ENCODE results near the gene PSMB4.

Gene PSMB4

DNA sequence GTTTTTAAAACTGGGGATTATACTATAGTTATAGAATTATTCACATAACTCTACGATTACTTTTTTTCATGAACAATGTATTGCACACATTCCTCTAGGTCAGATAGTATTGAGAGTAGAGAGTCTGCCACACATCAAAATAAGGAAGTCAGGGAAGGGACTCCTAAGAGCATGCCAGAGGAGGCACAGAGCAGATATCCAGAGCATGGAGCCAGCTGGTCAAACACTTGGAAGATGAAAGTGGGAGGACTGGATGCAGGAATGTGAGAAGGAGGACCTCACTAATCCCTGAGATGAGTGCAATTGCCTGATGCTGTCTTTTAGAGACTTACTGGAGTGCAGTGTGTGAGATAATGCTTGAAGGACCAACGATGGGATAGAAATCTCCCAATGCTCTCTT is 42.7 kb upstream of the PSMB4 start:
- Histone ChIP-seq H3K27me3 (ENCODE audit: insufficient read depth, low read length, poor library complexity, severe bottlenecking) (no peaks in the 10 kb centered on the region), H3K79me2 (ENCODE audit: insufficient read depth, low read length) (no peaks in the 10 kb centered on the region), H3K4me1 (ENCODE audit: insufficient read depth, low read length, poor library complexity, severe bottlenecking) (no peaks in the 10 kb centered on the region), H2AFZ (ENCODE audit: low read length) (0 out of 2 replicates have a peak overlapping the region, but pooled peaks have one; percentile 41), H3K4me3 (ENCODE audit: low read length, poor library complexity, severe bottlenecking) (no peak overlapping the region), H3F3A (ENCODE audit: low read depth) (no peaks in the 10 kb centered on the region), H4K20me1 (ENCODE audit: insufficient read depth, low read length, poor library complexity, severe bottlenecking) (no peaks in the 10 kb centered on the region), H3K9ac (ENCODE audit: low read depth, low read length, poor library complexity, severe bottlenecking) (no peak overlapping the region), H3K36me3 (ENCODE audit: insufficient read depth, low read length) (no peaks in the 10 kb centered on the region), H3K9me2 (replicated peaks; ENCODE audit: low read depth, low read length) (no peaks in the 10 kb centered on the region), H3K4me2 (ENCODE audit: low read depth, low read length, poor library complexity, severe bottlenecking) (no peak overlapping the region), H3K9me3 (ENCODE audit: insufficient read depth, low read depth, low read length) (no peaks in the 10 kb centered on the region)
- TF ChIP-seq EZH2phosphoT487 (IDR thresholded peaks at IDR 0.05; ENCODE audit: borderline replicate concordance): no peak
- TF ChIP-seq, protein P1, sequence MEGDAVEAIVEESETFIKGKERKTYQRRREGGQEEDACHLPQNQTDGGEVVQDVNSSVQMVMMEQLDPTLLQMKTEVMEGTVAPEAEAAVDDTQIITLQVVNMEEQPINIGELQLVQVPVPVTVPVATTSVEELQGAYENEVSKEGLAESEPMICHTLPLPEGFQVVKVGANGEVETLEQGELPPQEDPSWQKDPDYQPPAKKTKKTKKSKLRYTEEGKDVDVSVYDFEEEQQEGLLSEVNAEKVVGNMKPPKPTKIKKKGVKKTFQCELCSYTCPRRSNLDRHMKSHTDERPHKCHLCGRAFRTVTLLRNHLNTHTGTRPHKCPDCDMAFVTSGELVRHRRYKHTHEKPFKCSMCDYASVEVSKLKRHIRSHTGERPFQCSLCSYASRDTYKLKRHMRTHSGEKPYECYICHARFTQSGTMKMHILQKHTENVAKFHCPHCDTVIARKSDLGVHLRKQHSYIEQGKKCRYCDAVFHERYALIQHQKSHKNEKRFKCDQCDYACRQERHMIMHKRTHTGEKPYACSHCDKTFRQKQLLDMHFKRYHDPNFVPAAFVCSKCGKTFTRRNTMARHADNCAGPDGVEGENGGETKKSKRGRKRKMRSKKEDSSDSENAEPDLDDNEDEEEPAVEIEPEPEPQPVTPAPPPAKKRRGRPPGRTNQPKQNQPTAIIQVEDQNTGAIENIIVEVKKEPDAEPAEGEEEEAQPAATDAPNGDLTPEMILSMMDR (conservative IDR thresholded peaks at IDR 0.05; ENCODE audit: low read length): no peak

- Histone ChIP-seq H3K27me3 (ENCODE audit: insufficient read depth, low read length, poor library complexity, severe bottlenecking) (no peaks in the 10 kb centered on the region), H3K4me2 (ENCODE audit: low read depth, low read length, poor library complexity, severe bottlenecking) (no peak overlapping the region), H3K36me3 (ENCODE audit: insufficient read depth, low read length) (no peaks in the 10 kb centered on the region), H4K20me1 (ENCODE audit: insufficient read depth, low read length, poor library complexity, severe bottlenecking) (no peaks in the 10 kb centered on the region), H3K4me1 (ENCODE audit: insufficient read depth, low read length, poor library complexity, severe bottlenecking) (no peaks in the 10 kb centered on the region), H3F3A (ENCODE audit: low read depth) (no peaks in the 10 kb centered on the region), H3K9ac (ENCODE audit: low read depth, low read length, poor library complexity, severe bottlenecking) (no peak overlapping the region), H3K4me3 (ENCODE audit: low read length, poor library complexity, severe bottlenecking) (no peak overlapping the region), H2AFZ (ENCODE audit: low read length) (no peak overlapping the region), H3K79me2 (ENCODE audit: insufficient read depth, low read length) (no peaks in the 10 kb centered on the region), H3K9me3 (ENCODE audit: insufficient read depth, low read depth, low read length) (peaks cover 13% of the 10 kb centered on the region; the same call in 1 of the 2 replicates), H3K9me2 (replicated peaks; ENCODE audit: low read depth, low read length) (no peaks in the 10 kb centered on the region)
- TF ChIP-seq, protein P1 (conservative IDR thresholded peaks at IDR 0.05; ENCODE audit: low read length): no peak
- no peak for TF ChIP-seq EZH2phosphoT487 (IDR thresholded peaks at IDR 0.05; ENCODE audit: borderline replicate concordance)
These were observed 37.5 kb upstream of the PSMB4 start for GRCh38 chr1:151361883-151362282.

DNA sequence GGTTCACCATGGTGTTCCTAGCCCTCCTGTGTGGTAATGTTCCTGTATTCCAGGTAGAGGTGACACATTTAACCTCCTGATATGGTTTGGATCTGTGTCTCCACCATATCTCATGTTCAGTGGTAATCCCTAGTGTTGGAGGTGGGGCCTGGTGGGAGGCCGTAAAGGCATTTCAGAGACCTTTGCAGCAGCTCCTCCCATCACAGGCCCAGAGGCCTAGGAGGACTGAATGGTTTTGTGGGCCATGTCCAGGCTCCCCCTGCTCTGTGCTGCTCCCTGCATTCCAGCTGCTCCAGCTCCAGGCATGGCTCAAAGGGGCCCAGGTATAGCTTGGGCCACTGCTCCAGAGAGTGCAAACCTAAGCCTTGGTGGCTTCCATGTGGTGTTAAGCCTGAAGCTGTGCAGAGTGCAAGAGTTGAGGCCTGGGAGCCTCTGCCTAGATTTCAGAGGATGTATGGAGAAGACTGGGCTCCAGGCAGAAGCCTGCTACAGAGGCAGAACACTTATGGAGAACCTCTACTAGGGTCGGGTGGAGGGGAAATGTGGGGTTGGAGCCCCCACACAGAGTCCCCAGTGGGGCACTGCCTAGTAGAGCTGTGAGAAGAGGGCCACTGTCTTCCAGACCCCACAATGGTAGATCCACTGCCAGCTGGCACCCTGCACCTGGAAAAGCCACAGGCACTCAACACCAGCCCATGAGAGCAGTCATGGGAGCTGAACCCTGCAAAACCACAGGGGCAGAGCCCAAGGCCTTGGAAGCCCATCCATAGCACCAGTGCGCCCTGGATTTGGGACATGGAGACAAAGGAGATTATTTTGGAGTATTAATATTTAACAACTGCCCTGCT is 36.8 kb upstream of the PSMB4 start:
- no peak overlapping the region for H2AFZ ChIP-seq (ENCODE audit: low read length)
- H4K20me1 ChIP-seq (ENCODE audit: insufficient read depth, low read length, poor library complexity, severe bottlenecking): no peaks in the 10 kb centered on the region
- no peak overlapping the region for H3K9ac ChIP-seq (ENCODE audit: low read depth, low read length, poor library complexity, severe bottlenecking)
- no peaks in the 10 kb centered on the region for H3K27me3 ChIP-seq (ENCODE audit: insufficient read depth, low read length, poor library complexity, severe bottlenecking)
- H3F3A ChIP-seq (ENCODE audit: low read depth): no peaks in the 10 kb centered on the region
- H3K79me2 ChIP-seq (ENCODE audit: insufficient read depth, low read length): no peaks in the 10 kb centered on the region
- no peaks in the 10 kb centered on the region for H3K9me2 ChIP-seq (replicated peaks; ENCODE audit: low read depth, low read length)
- no peaks in the 10 kb centered on the region for H3K4me1 ChIP-seq (ENCODE audit: insufficient read depth, low read length, poor library complexity, severe bottlenecking)
- no peaks in the 10 kb centered on the region for H3K36me3 ChIP-seq (ENCODE audit: insufficient read depth, low read length)
- no peak overlapping the region for H3K4me3 ChIP-seq (ENCODE audit: low read length, poor library complexity, severe bottlenecking)
- H3K9me3 ChIP-seq (ENCODE audit: insufficient read depth, low read depth, low read length): peaks cover 13% of the 10 kb centered on the region; the same call in 1 of the 2 replicates
- TF ChIP-seq EZH2phosphoT487 (IDR thresholded peaks at IDR 0.05; ENCODE audit: borderline replicate concordance): no peak
- TF ChIP-seq, protein P1 (conservative IDR thresholded peaks at IDR 0.05; ENCODE audit: low read length): no peak
- H3K4me2 ChIP-seq (ENCODE audit: low read depth, low read length, poor library complexity, severe bottlenecking): no peak overlapping the region
